ENCODE results near the gene PTPRT.

DNA sequence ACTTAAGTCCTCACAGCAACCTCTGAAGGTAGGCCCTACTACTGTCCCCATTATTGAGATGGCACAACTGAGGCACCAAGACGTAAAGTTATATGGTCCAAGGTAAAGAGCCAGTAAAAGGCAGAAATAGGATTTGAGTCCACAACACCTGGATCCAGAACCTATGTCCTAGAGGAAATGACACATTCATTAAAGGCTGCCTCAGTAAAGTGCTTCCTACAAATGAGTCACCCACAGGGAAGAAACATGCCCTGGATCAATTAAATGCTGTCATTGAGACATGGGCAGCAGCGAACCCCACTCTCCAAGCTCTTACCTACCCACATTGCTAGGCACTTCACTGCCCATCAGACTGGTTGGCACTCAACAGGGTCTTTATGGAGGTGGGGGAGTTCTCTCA is 600.9 kb downstream of the PTPRT start:
- TF ChIP-seq POLR2A (IDR thresholded peaks at IDR 0.05), result no peak
- TF ChIP-seq, protein P1, sequence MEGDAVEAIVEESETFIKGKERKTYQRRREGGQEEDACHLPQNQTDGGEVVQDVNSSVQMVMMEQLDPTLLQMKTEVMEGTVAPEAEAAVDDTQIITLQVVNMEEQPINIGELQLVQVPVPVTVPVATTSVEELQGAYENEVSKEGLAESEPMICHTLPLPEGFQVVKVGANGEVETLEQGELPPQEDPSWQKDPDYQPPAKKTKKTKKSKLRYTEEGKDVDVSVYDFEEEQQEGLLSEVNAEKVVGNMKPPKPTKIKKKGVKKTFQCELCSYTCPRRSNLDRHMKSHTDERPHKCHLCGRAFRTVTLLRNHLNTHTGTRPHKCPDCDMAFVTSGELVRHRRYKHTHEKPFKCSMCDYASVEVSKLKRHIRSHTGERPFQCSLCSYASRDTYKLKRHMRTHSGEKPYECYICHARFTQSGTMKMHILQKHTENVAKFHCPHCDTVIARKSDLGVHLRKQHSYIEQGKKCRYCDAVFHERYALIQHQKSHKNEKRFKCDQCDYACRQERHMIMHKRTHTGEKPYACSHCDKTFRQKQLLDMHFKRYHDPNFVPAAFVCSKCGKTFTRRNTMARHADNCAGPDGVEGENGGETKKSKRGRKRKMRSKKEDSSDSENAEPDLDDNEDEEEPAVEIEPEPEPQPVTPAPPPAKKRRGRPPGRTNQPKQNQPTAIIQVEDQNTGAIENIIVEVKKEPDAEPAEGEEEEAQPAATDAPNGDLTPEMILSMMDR (IDR thresholded peaks at IDR 0.05), result no peak

All from uterus (tissue), 2 donors.